HepG2 (cell line): ENCODE results near the gene PPCS. TPM values are rescaled to one million over a fixed set of nuclear protein-coding genes. Genes with fewer than 3 reads are reported as not detected.
A peak's percentile ranks its signal among the peaks of the same experiment; 100 is the strongest.

Source experiments
- ATAC-seq: fragments of 200-7000 bp; cut with Tn5 transposase; 3 replicates; pipeline ENCODE4 v1.9.1; 2020; ENCODE audit warnings: mild to moderate bottlenecking, moderate library complexity
- BruUV-seq: library from RNA; stranded (reverse); fragments of 400-500 nt; replicated peaks from 2 replicates; lab custom pipeline; 2021; lab: Mats Ljungman, UMichigan
- CTCF ChIA-PET: fragments of 300-600 bp; formaldehyde crosslinking; extraction: SDS; loops from one replicate; lab custom pipeline; 2021; ENCODE audit warnings: low total read pairs, inconsistent platforms, low intra/inter-chr PET ratio; lab: Yijun Ruan, JAX
- POLR2A ChIA-PET: fragments of 350-600 bp; sonication (Branson Sonifier 250); formaldehyde crosslinking; loops from one replicate; lab custom pipeline; 2020; ENCODE audit warnings: antibody characterized with exemption, inconsistent platforms; lab: Yijun Ruan, JAX
- DNase-seq: peaks from one replicate; pipeline ENCODE4 v3.0.0-alpha.2; 2015; ENCODE audit warnings: low spot score
- FAIRE-seq: peaks from 3 replicates; lab custom pipeline; 2011; peaks lifted over from hg19 to GRCh38; lab: Jason Lieb, UNC
- H2AFZ ChIP-seq: one replicate; pipeline ENCODE4 v1.6.1; 2011; ENCODE audit warnings: low read length, inconsistent platforms
- H3K27ac ChIP-seq: fragments of 300-600 bp; 3 replicates; pipeline ENCODE4 v1.8.0; 2011; ENCODE audit warnings: mixed run types, mild to moderate bottlenecking, mixed read lengths, low read length, inconsistent platforms; ENCODE audit not compliant: insufficient read depth; ENCODE audit errors: extremely low read length
- H3K27me3 ChIP-seq, 2 experiments: fragments of 200-600 bp in 1 of 2; 2 replicates in 1 of 2; 3 replicates in 1 of 2; pipeline versions ENCODE4 v1.6.0 to v1.8.0; 2011; ENCODE audit warnings: low read length in 2 of 2, mild to moderate bottlenecking in 2 of 2, moderate library complexity in 2 of 2, inconsistent platforms in 1 of 2; ENCODE audit not compliant: insufficient read depth in 2 of 2, control insufficient read depth in 1 of 2
- H3K36me3 ChIP-seq, 2 experiments: fragments of 200-600 bp in 1 of 2; replicated peaks in 1 of 2; 2 replicates in 1 of 2; 3 replicates in 1 of 2; pipeline versions ENCODE4 v1.5.1 to v1.8.0; 2011; ENCODE audit warnings: low read length in 2 of 2, inconsistent platforms in 1 of 2; ENCODE audit not compliant: insufficient read depth in 2 of 2, control insufficient read depth in 1 of 2
- H3K4me1 ChIP-seq: 2 replicates; pipeline ENCODE4 v1.5.1; 2012; ENCODE audit warnings: low read length, inconsistent platforms; ENCODE audit not compliant: insufficient read depth
- H3K4me2 ChIP-seq: 2 replicates; pipeline ENCODE4 v1.6.0; 2011; ENCODE audit warnings: low read depth, low read length, inconsistent platforms
- H3K4me3 ChIP-seq, 3 experiments: fragments of 200-600 bp in 1 of 3; sonication (generic), shearing (Covaris generic) in 1 of 3; replicated peaks in 1 of 3; 2 replicates each; pipeline ENCODE4 v1.5.1; 2011 to 2016; ENCODE audit warnings: low read length in 3 of 3, inconsistent platforms in 2 of 3, low read depth in 2 of 3, mild to moderate bottlenecking in 2 of 3, control low read depth in 1 of 3, mixed read lengths in 1 of 3; ENCODE audit not compliant: insufficient read depth in 1 of 3
- H3K79me2 ChIP-seq: one replicate; pipeline ENCODE4 v1.6.1; 2011; ENCODE audit warnings: low read length, inconsistent platforms; ENCODE audit not compliant: insufficient read depth
- H3K9ac ChIP-seq: 2 replicates; pipeline ENCODE4 v1.6.0; 2011; ENCODE audit warnings: mild to moderate bottlenecking, low read depth, low read length, inconsistent platforms; ENCODE audit not compliant: insufficient read depth
- H3K9me3 ChIP-seq: 2 replicates; pipeline ENCODE4 v1.5.1; 2012; ENCODE audit warnings: mild to moderate bottlenecking, low read length
- H4K20me1 ChIP-seq: 2 replicates; pipeline ENCODE4 v1.6.0; 2011; ENCODE audit warnings: inconsistent platforms, mild to moderate bottlenecking, low read length, moderate library complexity; ENCODE audit not compliant: insufficient read depth
- NFE2 ChIP-seq: sonication (generic); formaldehyde crosslinking; IDR thresholded peaks from 2 replicates; pipeline ENCODE4 v1.4.0; 2020; ENCODE audit warnings: missing genetic modification reagents
- REXO4 ChIP-seq: sonication (generic); formaldehyde crosslinking; IDR thresholded peaks from 2 replicates; pipeline ENCODE4 v1.8.0; 2022; ENCODE audit warnings: missing genetic modification reagents, mild to moderate bottlenecking, borderline replicate concordance
- SOX13 ChIP-seq, 3 experiments: fragments of 450-650 bp in 1 of 3; sonication (generic) in 1 of 3; formaldehyde crosslinking in 1 of 3; IDR thresholded peaks in 2 of 3; conservative IDR thresholded peaks in 1 of 3; 2 replicates each; pipeline versions ENCODE4 v1.5.0 to v1.6.1; 2016 to 2020; ENCODE audit warnings: antibody characterized with exemption in 1 of 3, mild to moderate bottlenecking in 1 of 3, missing compliant biosample characterization in 1 of 3, missing genetic modification reagents in 1 of 3, moderate library complexity in 1 of 3
- SYNCRIP ChIP-seq: fragments of 200-400 bp; formaldehyde crosslinking; IDR thresholded peaks from 2 replicates; pipeline ENCODE4 v1.6.1; 2018; ENCODE audit warnings: mild to moderate bottlenecking, low read depth, low read length; ENCODE audit not compliant: insufficient read depth
- ZBTB39 ChIP-seq: sonication (generic); formaldehyde crosslinking; IDR thresholded peaks from 2 replicates; pipeline ENCODE4 v1.5.0; 2020; ENCODE audit warnings: missing genetic modification reagents
- ZBTB40 ChIP-seq, 2 experiments: fragments of 450-650 bp in 1 of 2; sonication (generic) in 1 of 2; formaldehyde crosslinking in 1 of 2; IDR thresholded peaks; 2 replicates each; pipeline versions ENCODE4 v1.6.1 to v1.8.0; 2016 to 2022; ENCODE audit warnings: antibody characterized with exemption in 1 of 2, mild to moderate bottlenecking in 1 of 2, missing genetic modification reagents in 1 of 2
- ZNF556 ChIP-seq: sonication (generic); formaldehyde crosslinking; IDR thresholded peaks from 2 replicates; pipeline ENCODE4 v1.4.0; 2020; ENCODE audit warnings: mild to moderate bottlenecking, missing genetic modification reagents, borderline replicate concordance
- WGBS: methylation state at CpG from one replicate; pipeline ENCODE4 v1.1.6; 2017; ENCODE audit warnings: low lambda C conversion rate; 5-methylcytosine and 5-hydroxymethylcytosine counted together
- in situ Hi-C: cut with HindIII; loops from 2 replicates; pipeline ENCODE4 v1.10.0; 2017; ENCODE audit warnings: low pct_unique_long_range_greater_than_20kb; ENCODE audit not compliant: extremely low pct_ligation_motif_present
- intact Hi-C: fragments of 100-400 bp; cut with micrococcal nuclease; formaldehyde crosslinking; loops from one replicate; pipeline ENCODE4 v1.10.0; 2022; ENCODE audit not compliant: unreplicated experiment
- polyA plus RNA-seq, 8 experiments: library from polyadenylated mRNA; depleted of rRNA in 3 of 8; stranded (reverse) in 7 of 8; unstranded in 1 of 8; fragments of >200 nt; fragmentation: Illumina TruSeq in 4 of 8; extraction: Trizol in 4 of 8; gene quantifications; 2 replicates each; pipeline versions ENCODE4 v1.2.1 to v1.2.3, GENCODE V29; 2011 to 2016; ENCODE audit warnings: low read depth in 4 of 8, missing spikeins in 1 of 8, mixed read lengths in 1 of 8; ENCODE audit not compliant: insufficient read depth in 1 of 8
- total RNA-seq, 5 experiments: library from RNA; depleted of rRNA; stranded (reverse); fragments of >200 nt; fragmentation: Illumina TruSeq; extraction: Trizol; gene quantifications; 2 replicates each; pipeline ENCODE4 v1.2.3, GENCODE V29; 2016; ENCODE audit warnings: low read depth in 1 of 5
- TF ChIP-seq, protein P1 (sequence below): IDR thresholded peaks from 2 replicates; pipeline ENCODE4 v1.6.1; 2012; ENCODE audit warnings: low read depth, low read length, improper control_type of control experiment
- TF ChIP-seq, protein P2 (sequence below): sonication (generic); IDR thresholded peaks from 2 replicates; pipeline ENCODE4 v1.6.1; 2016; ENCODE audit warnings: low read depth, borderline replicate concordance

Gene PPCS
- total and polyA plus RNA-seq, 2 of the 13 experiments (the other 11 are each of a cell fraction or from before 2014, with no cell fraction given): 13.4 to 38.9 TPM

- H3K4me1 ChIP-seq: 0 out of 2 replicates have a peak, but pooled peaks cover 5% of the 10 kb centered on the region
- H4K20me1 ChIP-seq: no peaks in the 10 kb centered on the region
- BruUV-seq: no TSS peak
- POLR2A ChIA-PET: no interaction called here
- no peak overlapping the region for H2AFZ ChIP-seq
- WGBS: 0% methylated on average over 2 of the region's 2 CpGs
- no peaks in the 10 kb centered on the region for H3K9me3 ChIP-seq
- H3K27me3 ChIP-seq: no peaks in the 10 kb centered on the region
- in situ Hi-C loops: no loop called here
- H3K4me3 ChIP-seq: no peak overlapping the region
- peak; percentile 28; the same call in 1 of the 3 replicates for ATAC-seq
- H3K36me3 ChIP-seq: no peaks in the 10 kb centered on the region
- DNase-seq: peak; percentile 35
- no peak overlapping the region; the same call in 1 of the 2 replicates for H3K4me2 ChIP-seq
- H3K79me2 ChIP-seq: no peaks in the 10 kb centered on the region
- intact Hi-C loops: no loop called here
- FAIRE-seq: no peak
- H3K27ac ChIP-seq: no peak overlapping the region
- no peak overlapping the region for H3K9ac ChIP-seq
- CTCF ChIA-PET: no interaction called here
- TF ChIP-seq ZBTB40 (IDR thresholded peaks at IDR 0.05) (peak; percentile 61), ZBTB40 (CRISPR knock-in tag; IDR thresholded peaks at IDR 0.05) (no peak), SYNCRIP (no peak), ZNF556 (CRISPR knock-in tag) (no peak), ZBTB39 (CRISPR knock-in tag) (no peak), NFE2 (CRISPR knock-in tag) (no peak), SOX13 (IDR thresholded peaks at IDR 0.05) (no peak), SOX13 (CRISPR knock-in tag; conservative IDR thresholded peaks at IDR 0.05 in 1 of 2, IDR thresholded peaks at IDR 0.05 in 1 of 2) (peak in 1 of 2 experiments; percentile 29; a peak in 1 of 4 replicates), REXO4 (no peak)
- TF ChIP-seq, protein P1, sequence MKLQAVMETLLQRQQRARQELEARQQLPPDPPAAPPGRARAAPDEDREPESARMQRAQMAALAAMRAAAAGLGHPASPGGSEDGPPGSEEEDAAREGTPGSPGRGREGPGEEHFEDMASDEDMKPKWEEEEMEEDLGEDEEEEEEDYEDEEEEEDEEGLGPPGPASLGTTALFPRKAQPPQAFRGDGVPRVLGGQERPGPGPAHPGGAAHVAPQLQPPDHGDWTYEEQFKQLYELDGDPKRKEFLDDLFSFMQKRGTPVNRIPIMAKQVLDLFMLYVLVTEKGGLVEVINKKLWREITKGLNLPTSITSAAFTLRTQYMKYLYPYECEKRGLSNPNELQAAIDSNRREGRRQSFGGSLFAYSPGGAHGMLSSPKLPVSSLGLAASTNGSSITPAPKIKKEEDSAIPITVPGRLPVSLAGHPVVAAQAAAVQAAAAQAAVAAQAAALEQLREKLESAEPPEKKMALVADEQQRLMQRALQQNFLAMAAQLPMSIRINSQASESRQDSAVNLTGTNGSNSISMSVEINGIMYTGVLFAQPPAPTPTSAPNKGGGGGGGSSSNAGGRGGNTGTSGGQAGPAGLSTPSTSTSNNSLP: peak; percentile 56
- TF ChIP-seq, protein P2, sequence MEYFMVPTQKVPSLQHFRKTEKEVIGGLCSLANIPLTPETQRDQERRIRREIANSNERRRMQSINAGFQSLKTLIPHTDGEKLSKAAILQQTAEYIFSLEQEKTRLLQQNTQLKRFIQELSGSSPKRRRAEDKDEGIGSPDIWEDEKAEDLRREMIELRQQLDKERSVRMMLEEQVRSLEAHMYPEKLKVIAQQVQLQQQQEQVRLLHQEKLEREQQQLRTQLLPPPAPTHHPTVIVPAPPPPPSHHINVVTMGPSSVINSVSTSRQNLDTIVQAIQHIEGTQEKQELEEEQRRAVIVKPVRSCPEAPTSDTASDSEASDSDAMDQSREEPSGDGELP: peak; percentile 54; the same call in 1 of the 2 replicates
Observed at GRCh38 chr1:42439940-42440339, 16.4 kb upstream of the PPCS start.
